HCT116 (cell line): ENCODE results near the gene RNF220. TPM values are rescaled to one million over a fixed set of nuclear protein-coding genes. Genes with fewer than 3 reads are reported as not detected.

Experiments
- ATAC-seq: fragments of 200-7000 bp; cut with Tn5 transposase; 2 replicates; pipeline ENCODE4 v1.9.1; 2020; ENCODE audit warnings: mild to moderate bottlenecking, moderate library complexity
- BruUV-seq: library from RNA; stranded (reverse); fragments of 400-500 nt; replicated peaks from 2 replicates; lab custom pipeline; 2021; lab: Mats Ljungman, UMichigan
- CTCF ChIA-PET: fragments of 300-600 bp; sonication (Branson Sonifier 250); formaldehyde crosslinking; loops from one replicate; lab custom pipeline; 2021; ENCODE audit warnings: antibody characterized with exemption; lab: Charles Lee
- POLR2A ChIA-PET: fragments of 300-600, 350-600 bp; sonication (Branson Sonifier 250); formaldehyde crosslinking; loops from one replicate; lab custom pipeline; 2021; ENCODE audit warnings: antibody characterized with exemption; lab: Charles Lee
- RAD21 ChIA-PET, 2 experiments: fragments of 300-600 bp; sonication (Branson Sonifier 250); formaldehyde crosslinking; loops; one replicate each; lab custom pipeline; 2023; ENCODE audit warnings: low total read pairs in 2 of 2; ENCODE audit not compliant: uncharacterized antibody in 2 of 2, unreplicated experiment in 2 of 2, low non-redundant PET in 1 of 2; lab: Charles Lee
- DNase-seq: peaks from one replicate; pipeline ENCODE4 v3.0.0-alpha.2; 2010; ENCODE audit warnings: low read depth, low spot score
- H2AFZ ChIP-seq: fragments of 200-600 bp; shearing (Covaris generic), sonication (generic); 2 replicates; pipeline ENCODE4 v1.6.1; 2017; ENCODE audit warnings: low read depth, mixed run types, mixed read lengths, antibody characterized with exemption, low read length; ENCODE audit not compliant: poor library complexity, severe bottlenecking
- H3K27ac ChIP-seq: 2 replicates; pipeline ENCODE4 v1.5.1; 2012; ENCODE audit warnings: low read depth, low read length
- H3K27me3 ChIP-seq: fragments of 200-600 bp; sonication (generic); 2 replicates; pipeline ENCODE4 v1.6.1; 2016; ENCODE audit warnings: mixed run types, low read length, mixed read lengths; ENCODE audit not compliant: insufficient read depth
- H3K36me3 ChIP-seq, 2 experiments: fragments of 200-500 bp in 1 of 2; fragments of 200-600 bp in 1 of 2; sonication (Bioruptor generic) in 1 of 2; sonication (generic) in 1 of 2; 2 replicates each; pipeline versions ENCODE4 v1.5.1 to v1.6.1; 2014 to 2016; ENCODE audit warnings: low read length in 2 of 2, inconsistent platforms in 1 of 2, mixed read lengths in 1 of 2, mixed run types in 1 of 2; ENCODE audit not compliant: insufficient read depth in 2 of 2, control insufficient read depth in 1 of 2
- H3K4me1 ChIP-seq, 2 experiments: fragments of 200-600 bp in 1 of 2; sonication (generic) in 1 of 2; 2 replicates each; pipeline versions ENCODE4 v1.5.1 to v1.6.1; 2012 to 2017; ENCODE audit warnings: low read length in 2 of 2, inconsistent platforms in 1 of 2, mild to moderate bottlenecking in 1 of 2, mixed read lengths in 1 of 2, mixed run types in 1 of 2, moderate library complexity in 1 of 2; ENCODE audit not compliant: insufficient read depth in 2 of 2, control insufficient read depth in 1 of 2
- H3K4me2 ChIP-seq: fragments of 200-600 bp; sonication (generic); 2 replicates; pipeline ENCODE4 v1.6.1; 2017; ENCODE audit warnings: mixed run types, low read length, mixed read lengths
- H3K4me3 ChIP-seq, 2 experiments: fragments of 200-600 bp in 1 of 2; sonication (generic) in 1 of 2; replicated peaks in 1 of 2; 2 replicates each; pipeline ENCODE4 v1.5.1; 2011 to 2016; ENCODE audit warnings: low read length in 2 of 2, control low read depth in 1 of 2, low read depth in 1 of 2, mild to moderate bottlenecking in 1 of 2, mixed read lengths in 1 of 2, mixed run types in 1 of 2
- H3K79me2 ChIP-seq: fragments of 200-600 bp; sonication (generic); 2 replicates; pipeline ENCODE4 v1.6.1; 2017; ENCODE audit warnings: mild to moderate bottlenecking, mixed run types, low read length, moderate library complexity, mixed read lengths; ENCODE audit not compliant: insufficient read depth
- H3K9ac ChIP-seq: fragments of 200-600 bp; sonication (generic); 2 replicates; pipeline ENCODE4 v1.6.1; 2016; ENCODE audit warnings: low read length, mixed read lengths
- H3K9me2 ChIP-seq: fragments of 200-600 bp; sonication (generic), shearing (Covaris generic); 2 replicates; pipeline ENCODE4 v1.6.1; 2017; ENCODE audit warnings: mixed run types, mild to moderate bottlenecking, moderate library complexity; ENCODE audit not compliant: insufficient read depth
- H3K9me3 ChIP-seq, 2 experiments: fragments of 200-500 bp in 1 of 2; fragments of 200-600 bp in 1 of 2; sonication (Bioruptor generic) in 1 of 2; sonication (generic) in 1 of 2; 2 replicates each; pipeline ENCODE4 v1.6.1; 2014 to 2017; ENCODE audit warnings: low read length in 2 of 2, mixed read lengths in 2 of 2, inconsistent platforms in 1 of 2, low read depth in 1 of 2, mild to moderate bottlenecking in 1 of 2, mixed run types in 1 of 2, moderate library complexity in 1 of 2; ENCODE audit not compliant: control insufficient read depth in 1 of 2, insufficient read depth in 1 of 2
- H4K20me1 ChIP-seq: fragments of 200-600 bp; sonication (generic), shearing (Covaris generic); 2 replicates; pipeline ENCODE4 v1.6.1; 2017; ENCODE audit warnings: mixed run types, mild to moderate bottlenecking, moderate library complexity; ENCODE audit not compliant: insufficient read depth
- CBX3 ChIP-seq: IDR thresholded peaks from 2 replicates; pipeline ENCODE4 v1.6.1; 2012; ENCODE audit warnings: low read depth
- CEBPB ChIP-seq: IDR thresholded peaks from 2 replicates; pipeline ENCODE4 v1.6.1; 2012; ENCODE audit warnings: low read depth
- EGR1 ChIP-seq: IDR thresholded peaks from 2 replicates; pipeline ENCODE4 v1.6.1; 2012; ENCODE audit warnings: low read depth
- ELF1 ChIP-seq: IDR thresholded peaks from 2 replicates; pipeline ENCODE4 v1.6.1; 2012; ENCODE audit warnings: low read depth, borderline replicate concordance
- EZH2 ChIP-seq: fragments of 200-600 bp; sonication (generic); IDR thresholded peaks from 2 replicates; pipeline ENCODE4 v1.6.1; 2017; ENCODE audit warnings: antibody characterized with exemption, mixed run types
- EZH2phosphoT487 ChIP-seq: fragments of 200-600 bp; IDR thresholded peaks from 2 replicates; pipeline ENCODE4 v1.6.1; 2018; ENCODE audit warnings: antibody characterized with exemption, borderline replicate concordance
- FOSL1 ChIP-seq: IDR thresholded peaks from 2 replicates; pipeline ENCODE4 v1.6.1; 2012; ENCODE audit warnings: low read depth
- JUND ChIP-seq: IDR thresholded peaks from 2 replicates; pipeline ENCODE4 v1.6.1; 2012
- POLR2A ChIP-seq: IDR thresholded peaks from 2 replicates; pipeline ENCODE4 v1.7.0; 2011; ENCODE audit warnings: borderline replicate concordance; ENCODE audit not compliant: insufficient read depth, insufficient read length; ENCODE audit errors: extremely low read depth
- SP1 ChIP-seq: IDR thresholded peaks from 2 replicates; pipeline ENCODE4 v1.6.1; 2012; ENCODE audit warnings: low read depth
- SRF ChIP-seq: IDR thresholded peaks from 2 replicates; pipeline ENCODE4 v1.6.1; 2012; ENCODE audit warnings: low read depth
- intact Hi-C: fragments of 100-400 bp; cut with micrococcal nuclease; formaldehyde crosslinking; loops from 2 replicates; pipeline ENCODE4 v1.10.0; 2022
- total RNA-seq: library from RNA; stranded (reverse); gene quantifications from one replicate; pipeline ENCODE4 v1.2.1, GENCODE V29; 2021; ENCODE audit not compliant: unreplicated experiment
- TF ChIP-seq, protein P1 (sequence below): IDR thresholded peaks from 2 replicates; pipeline ENCODE4 v1.6.1; 2012
- TF ChIP-seq, protein P2 (sequence below): IDR thresholded peaks from 2 replicates; pipeline ENCODE4 v1.6.1; 2012
- TF ChIP-seq, protein P3 (sequence below): IDR thresholded peaks from 2 replicates; pipeline ENCODE4 v1.6.1; 2011; ENCODE audit warnings: mild to moderate bottlenecking, low read length, moderate library complexity; ENCODE audit not compliant: insufficient replicate concordance; ENCODE audit errors: extremely low read depth
- TF ChIP-seq, protein P4 (sequence below): IDR thresholded peaks from 2 replicates; pipeline ENCODE4 v1.6.1; 2012; ENCODE audit warnings: low read depth

The RNF220 gene
- total RNA-seq, 1 experiment from 2014 or later = 84.5 TPM

DNA sequence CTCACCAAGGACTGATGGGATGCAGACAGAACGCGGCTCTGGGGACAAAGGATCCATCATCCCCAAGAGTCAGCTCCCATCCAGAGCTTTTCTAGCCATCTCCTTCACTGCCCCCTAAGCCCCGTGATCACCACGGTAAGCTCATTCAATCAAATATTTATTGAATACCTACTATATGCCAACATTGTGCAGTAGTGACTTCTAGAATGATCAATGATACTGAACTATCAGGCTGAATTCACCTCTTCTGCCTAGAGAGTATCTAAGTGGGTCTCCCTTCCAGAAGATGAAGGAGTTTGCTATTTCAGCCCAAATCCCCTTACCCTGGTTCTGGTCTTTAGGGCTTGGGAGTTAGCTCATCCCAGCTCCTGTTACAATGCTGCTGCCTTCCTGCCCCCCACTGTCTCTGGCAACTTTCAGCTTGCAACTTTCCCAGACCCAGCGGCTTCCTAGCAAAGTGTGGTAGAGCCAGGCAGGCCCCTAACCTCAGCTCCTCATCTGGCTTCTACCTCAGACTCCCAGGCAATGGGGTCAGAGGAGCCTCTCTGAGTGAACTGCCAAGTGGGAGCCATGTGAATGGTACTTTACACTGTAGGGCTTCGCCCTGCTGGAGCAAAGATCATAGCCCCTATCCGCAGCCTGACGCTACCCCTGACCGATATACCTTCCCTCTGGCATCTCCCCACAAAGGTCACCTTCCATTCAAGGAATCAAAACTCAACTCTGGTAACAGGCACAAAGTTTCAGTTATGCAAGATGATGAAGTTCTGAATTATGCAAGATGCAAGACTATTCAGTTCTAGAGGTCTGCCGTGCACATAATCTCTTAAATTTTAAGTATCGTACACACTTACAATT lies 248.3 kb downstream of the RNF220 start:
- Histone ChIP-seq H3K4me2 (no peak overlapping the region), H3K4me1 (no peaks in the 10 kb centered on the region), H3K9me3 (no peaks in the 10 kb centered on the region), H2AFZ (no peak overlapping the region), H3K36me3 (peaks cover 18% of the 10 kb centered on the region in 2 experiments; a peak in 3 of 4 replicates), H4K20me1 (no peaks in the 10 kb centered on the region), H3K9me2 (no peaks in the 10 kb centered on the region), H3K27ac (no peak overlapping the region), H3K79me2 (no peaks in the 10 kb centered on the region), H3K4me3 (no peak overlapping the region), H3K27me3 (no peaks in the 10 kb centered on the region), H3K9ac (no peak overlapping the region)
- DNase-seq (no peak), ATAC-seq (no peak)
- CTCF ChIA-PET = interaction anchor here (0.7 to 2.4 kb wide), 22 partner anchors 10 to 561 kb away, joined by 3 to 18 read pairs (median 4); partner anchors contain the start of genes ARMH1 and TMEM53
- TF ChIP-seq EZH2 (no peak), SRF (no peak), CEBPB (no peak), JUND (no peak), CBX3 (no peak), ELF1 (no peak), FOSL1 (no peak), SP1 (no peak), EZH2phosphoT487 (no peak), EGR1 (no peak), POLR2A (no peak)
- TF ChIP-seq, protein P1, sequence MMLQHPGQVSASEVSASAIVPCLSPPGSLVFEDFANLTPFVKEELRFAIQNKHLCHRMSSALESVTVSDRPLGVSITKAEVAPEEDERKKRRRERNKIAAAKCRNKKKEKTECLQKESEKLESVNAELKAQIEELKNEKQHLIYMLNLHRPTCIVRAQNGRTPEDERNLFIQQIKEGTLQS = no peak
- TF ChIP-seq, protein P2, sequence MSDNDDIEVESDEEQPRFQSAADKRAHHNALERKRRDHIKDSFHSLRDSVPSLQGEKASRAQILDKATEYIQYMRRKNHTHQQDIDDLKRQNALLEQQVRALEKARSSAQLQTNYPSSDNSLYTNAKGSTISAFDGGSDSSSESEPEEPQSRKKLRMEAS = no peak
- TF ChIP-seq, protein P3, sequence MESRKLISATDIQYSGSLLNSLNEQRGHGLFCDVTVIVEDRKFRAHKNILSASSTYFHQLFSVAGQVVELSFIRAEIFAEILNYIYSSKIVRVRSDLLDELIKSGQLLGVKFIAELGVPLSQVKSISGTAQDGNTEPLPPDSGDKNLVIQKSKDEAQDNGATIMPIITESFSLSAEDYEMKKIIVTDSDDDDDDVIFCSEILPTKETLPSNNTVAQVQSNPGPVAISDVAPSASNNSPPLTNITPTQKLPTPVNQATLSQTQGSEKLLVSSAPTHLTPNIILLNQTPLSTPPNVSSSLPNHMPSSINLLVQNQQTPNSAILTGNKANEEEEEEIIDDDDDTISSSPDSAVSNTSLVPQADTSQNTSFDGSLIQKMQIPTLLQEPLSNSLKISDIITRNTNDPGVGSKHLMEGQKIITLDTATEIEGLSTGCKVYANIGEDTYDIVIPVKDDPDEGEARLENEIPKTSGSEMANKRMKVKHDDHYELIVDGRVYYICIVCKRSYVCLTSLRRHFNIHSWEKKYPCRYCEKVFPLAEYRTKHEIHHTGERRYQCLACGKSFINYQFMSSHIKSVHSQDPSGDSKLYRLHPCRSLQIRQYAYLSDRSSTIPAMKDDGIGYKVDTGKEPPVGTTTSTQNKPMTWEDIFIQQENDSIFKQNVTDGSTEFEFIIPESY = no peak
- TF ChIP-seq, protein P4, sequence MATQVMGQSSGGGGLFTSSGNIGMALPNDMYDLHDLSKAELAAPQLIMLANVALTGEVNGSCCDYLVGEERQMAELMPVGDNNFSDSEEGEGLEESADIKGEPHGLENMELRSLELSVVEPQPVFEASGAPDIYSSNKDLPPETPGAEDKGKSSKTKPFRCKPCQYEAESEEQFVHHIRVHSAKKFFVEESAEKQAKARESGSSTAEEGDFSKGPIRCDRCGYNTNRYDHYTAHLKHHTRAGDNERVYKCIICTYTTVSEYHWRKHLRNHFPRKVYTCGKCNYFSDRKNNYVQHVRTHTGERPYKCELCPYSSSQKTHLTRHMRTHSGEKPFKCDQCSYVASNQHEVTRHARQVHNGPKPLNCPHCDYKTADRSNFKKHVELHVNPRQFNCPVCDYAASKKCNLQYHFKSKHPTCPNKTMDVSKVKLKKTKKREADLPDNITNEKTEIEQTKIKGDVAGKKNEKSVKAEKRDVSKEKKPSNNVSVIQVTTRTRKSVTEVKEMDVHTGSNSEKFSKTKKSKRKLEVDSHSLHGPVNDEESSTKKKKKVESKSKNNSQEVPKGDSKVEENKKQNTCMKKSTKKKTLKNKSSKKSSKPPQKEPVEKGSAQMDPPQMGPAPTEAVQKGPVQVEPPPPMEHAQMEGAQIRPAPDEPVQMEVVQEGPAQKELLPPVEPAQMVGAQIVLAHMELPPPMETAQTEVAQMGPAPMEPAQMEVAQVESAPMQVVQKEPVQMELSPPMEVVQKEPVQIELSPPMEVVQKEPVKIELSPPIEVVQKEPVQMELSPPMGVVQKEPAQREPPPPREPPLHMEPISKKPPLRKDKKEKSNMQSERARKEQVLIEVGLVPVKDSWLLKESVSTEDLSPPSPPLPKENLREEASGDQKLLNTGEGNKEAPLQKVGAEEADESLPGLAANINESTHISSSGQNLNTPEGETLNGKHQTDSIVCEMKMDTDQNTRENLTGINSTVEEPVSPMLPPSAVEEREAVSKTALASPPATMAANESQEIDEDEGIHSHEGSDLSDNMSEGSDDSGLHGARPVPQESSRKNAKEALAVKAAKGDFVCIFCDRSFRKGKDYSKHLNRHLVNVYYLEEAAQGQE = no peak
- intact Hi-C loops = loop anchor here (1.0 to 10.0 kb wide), 3 partner anchors 45 to 549 kb away; no protein-coding TSS in a partner anchor
- RAD21 ChIA-PET = interaction anchor here (0.7 to 2.0 kb wide), 3 partner anchors 26 to 275 kb away, joined by 3 to 7 read pairs (median 3); no protein-coding TSS in a partner anchor
- no TSS peak for BruUV-seq
- POLR2A ChIA-PET = interaction anchor here (1.1 to 1.6 kb wide), 3 partner anchors 22 to 275 kb away, joined by 3 to 6 read pairs (median 3); no protein-coding TSS in a partner anchor
